HG03045 (cell line): ENCODE measurements around the gene ORAI2.
"Not testable (repeated sequence)": the region's sequence is repeated elsewhere in the genome, so short reads cannot be mapped to it uniquely, and the experiment has no call there.

Experiments
- ATAC-seq: cut with Tn5 transposase; IDR thresholded peaks from one replicate; pipeline ENCODE4 v1.9.1; 2021; ENCODE audit warnings: mild to moderate bottlenecking, moderate library complexity; ENCODE audit not compliant: unreplicated experiment

ORAI2 gene

DNA sequence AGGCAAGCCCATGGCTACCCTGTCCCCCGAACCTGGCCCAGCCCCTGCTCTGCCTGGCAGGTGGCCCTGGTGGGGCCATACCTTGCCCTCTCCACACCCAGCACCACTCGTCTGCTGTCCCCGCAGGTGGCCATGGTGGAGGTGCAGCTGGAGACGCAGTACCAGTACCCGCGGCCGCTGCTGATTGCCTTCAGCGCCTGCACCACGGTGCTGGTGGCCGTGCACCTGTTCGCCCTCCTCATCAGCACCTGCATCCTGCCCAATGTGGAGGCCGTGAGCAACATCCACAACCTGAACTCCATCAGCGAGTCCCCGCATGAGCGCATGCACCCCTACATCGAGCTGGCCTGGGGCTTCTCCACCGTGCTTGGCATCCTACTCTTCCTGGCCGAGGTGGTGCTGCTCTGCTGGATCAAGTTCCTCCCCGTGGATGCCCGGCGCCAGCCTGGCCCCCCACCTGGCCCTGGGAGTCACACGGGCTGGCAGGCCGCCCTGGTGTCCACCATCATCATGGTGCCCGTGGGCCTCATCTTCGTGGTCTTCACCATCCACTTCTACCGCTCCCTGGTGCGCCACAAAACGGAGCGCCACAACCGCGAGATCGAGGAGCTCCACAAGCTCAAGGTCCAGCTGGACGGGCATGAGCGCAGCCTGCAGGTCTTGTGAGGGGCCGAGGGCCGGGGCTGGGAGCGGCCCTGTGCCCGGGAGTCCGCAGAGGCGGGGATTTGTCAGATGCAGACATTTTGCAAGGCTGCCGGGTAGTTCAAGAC is 13.2 kb downstream of the ORAI2 start:
- no peak for ATAC-seq

DNA sequence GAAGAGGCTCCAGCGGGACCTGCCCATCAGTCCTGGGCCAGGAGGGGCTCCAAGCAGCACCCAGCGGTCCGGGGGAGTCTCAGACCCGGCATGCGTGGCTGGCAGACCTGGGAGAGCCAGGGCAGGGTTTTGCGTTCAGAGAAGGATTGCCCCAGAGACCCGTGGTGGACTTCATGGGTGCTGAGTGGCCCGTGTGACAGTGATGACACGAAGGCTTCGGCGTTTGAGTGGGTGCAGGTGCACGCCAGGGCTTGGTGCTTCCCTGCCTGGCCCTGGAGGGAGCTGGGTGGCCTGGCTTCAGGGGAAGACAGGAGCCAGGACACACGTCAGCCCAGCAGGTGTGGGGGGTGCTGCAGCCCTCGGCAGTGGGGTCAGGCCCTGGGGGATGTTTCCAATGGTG is 13.9 kb downstream of the ORAI2 start:
- ATAC-seq, result no peak

DNA sequence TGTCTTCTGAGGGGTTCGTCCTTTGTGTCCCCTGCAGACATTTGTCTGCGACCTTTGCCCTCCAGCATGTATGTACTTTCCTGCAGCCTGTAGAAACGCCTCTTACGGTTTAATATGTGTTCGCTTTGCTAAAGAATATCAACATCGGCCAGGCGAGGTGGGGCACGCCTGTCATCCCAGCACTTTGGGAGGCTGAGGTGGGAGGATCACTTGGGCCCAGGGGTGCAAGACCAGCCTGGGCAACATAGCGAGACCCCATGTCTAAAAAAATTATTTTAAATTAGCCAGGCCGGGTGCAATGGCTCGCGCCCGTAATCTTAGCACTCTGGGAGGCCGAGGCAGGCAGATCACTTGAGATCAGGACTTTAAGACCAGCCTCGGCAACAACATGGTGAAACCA is 15.8 kb downstream of the ORAI2 start:
- ATAC-seq, result no peak

DNA sequence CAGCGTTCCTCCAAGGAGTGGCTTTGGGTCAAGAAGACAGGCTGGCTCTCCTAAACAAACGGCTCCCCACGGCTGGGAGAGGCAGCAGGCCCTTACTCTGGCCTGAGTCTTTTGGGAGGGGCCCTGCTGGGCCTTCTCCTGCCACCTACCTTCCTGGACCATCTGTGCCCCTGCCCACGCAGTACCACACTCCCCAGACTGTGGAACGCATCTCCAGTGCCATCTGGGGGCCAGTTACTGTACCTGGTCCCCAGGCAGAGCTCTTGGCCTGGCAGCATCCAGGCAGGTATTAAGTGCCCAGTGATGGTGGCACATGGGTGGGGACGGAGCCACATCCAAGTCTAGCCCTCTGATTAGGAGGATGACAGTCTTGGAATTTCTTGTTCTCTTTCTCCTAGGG is 16.9 kb downstream of the ORAI2 start:
- ATAC-seq, result no peak

DNA sequence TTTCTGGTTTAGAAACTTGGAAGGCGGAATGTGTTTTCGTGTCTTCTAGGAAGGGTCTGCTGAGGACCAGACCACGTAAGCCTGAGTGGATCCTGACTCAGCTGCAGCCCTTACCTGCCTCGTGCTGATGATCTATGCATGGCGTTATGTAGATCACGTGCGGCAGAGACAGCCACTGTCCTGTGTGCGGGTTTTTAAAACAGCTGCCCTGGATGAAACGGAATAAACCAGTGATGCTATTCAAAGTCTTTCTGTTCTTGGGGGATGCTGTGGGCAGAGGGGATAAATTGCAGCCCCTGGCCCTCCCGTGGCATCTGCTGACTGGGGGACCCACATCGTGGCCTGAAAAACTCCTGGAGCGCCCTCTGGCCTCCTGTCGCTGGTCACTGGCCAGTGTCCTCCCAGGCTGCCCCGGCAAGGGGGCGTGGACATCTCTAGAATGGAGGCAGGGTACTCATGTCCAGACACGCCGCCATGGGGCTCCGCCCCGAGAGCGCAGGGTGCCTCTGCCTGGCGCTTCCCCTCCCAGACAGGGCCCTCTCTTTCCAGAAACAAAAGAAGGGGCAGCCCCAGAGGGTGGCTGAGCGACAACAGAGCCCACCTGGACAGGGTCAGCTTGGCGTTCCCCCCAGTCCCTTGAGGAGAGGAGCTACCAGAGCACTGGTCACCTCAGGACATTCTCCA is 18.1 kb downstream of the ORAI2 start:
- ATAC-seq, result no peak

DNA sequence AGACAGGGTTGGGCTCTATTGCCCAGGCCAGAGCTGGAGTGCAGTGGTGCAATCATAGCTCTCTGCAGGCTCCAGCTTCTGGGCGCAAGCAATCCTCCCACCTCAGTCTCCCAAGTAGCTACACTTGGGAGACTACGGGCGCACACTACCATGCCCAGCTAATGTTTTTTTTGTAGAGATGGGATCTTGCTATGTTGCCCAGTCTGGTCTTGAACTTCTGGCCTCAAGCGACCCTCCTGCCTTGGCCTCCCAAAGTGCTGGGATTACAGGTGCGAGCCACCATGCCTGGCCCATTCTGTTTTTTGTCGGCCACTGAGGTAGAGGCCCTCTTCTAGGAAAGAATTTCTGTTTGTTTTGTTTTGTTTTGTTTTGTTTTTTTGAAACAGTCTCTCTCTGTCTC is 19.1 kb downstream of the ORAI2 start:
- no peak for ATAC-seq

DNA sequence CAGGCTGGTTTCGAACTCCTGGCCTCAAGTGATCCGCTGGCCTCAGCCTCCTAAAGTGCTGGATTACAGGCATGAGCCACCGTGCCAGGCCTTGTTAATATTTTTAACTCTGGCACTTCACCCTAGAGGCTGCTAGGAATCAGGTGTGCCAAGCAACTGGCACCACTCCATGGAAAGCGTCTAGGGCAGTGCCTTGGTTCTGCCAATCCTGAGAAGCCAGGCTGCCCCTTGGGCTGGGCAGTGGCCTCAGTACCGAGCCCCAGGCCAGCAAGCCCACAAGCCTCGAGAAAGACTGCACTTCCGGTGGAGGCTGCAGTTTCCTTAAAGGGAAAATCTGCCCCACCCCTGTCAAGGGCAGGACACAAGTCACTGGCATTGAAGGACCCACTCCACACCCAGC is 19.9 kb downstream of the ORAI2 start:
- ATAC-seq, result no peak

DNA sequence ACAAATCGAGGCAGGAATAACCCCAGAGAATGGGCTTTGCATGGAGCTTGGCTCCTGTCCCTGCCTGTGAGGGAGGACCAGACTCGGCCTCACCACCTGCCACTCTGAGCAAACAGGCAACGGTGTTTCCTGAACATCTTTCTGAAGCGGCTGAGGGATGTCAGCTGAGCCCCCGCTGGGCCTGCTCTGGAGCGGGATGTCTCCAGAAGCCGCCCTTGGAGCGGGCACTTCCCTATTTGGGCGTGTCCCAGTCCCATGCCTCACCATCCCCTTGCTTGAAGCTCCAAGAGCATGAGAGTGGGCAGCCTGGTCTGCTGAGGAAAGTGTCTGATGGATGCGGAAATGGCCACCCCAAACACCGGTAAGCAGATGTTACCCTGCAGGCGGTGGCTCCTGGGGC is 21.1 kb downstream of the ORAI2 start:
- ATAC-seq, result no peak

DNA sequence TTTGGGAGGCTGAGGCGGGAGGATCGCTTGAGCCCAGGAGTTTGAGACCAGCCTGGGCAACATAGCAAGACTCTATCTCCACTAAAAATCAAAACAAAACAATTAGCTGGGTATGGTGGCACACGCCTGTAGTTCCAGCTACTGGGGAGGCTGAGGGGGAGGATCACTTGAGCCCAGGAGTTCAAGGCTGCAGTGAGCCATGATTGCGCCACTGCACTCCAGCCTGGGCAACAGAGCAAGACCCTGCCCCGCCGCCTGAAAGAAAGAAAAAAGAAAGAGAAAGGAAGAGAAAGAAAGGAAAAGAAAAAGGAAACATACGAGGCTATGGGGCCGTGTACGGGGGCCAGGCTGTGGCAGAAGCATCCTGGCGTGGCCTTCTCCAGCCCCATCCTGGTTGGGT is 21.6 kb downstream of the ORAI2 start:
- not testable (repeated sequence) for ATAC-seq

DNA sequence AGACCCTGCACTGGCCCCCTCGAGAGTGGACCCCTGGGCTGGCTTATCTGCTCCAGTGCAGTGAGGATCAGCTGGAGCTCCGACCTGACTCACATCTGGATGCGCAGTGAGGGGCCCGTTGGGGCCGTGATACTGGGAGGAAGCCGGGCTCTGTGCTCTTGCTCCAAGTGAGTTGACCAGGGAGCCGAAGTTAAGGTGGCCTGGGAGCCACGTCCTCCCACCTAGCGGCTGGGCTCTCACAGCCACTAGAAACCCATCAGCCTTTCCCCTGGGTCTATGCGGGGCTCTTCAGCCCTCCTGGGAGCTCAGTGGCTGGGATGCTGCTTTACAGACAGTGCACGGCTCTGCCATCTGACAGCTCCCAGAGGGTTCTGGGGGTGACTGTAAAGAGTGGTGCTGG is 22.2 kb downstream of the ORAI2 start:
- ATAC-seq, result no peak

DNA sequence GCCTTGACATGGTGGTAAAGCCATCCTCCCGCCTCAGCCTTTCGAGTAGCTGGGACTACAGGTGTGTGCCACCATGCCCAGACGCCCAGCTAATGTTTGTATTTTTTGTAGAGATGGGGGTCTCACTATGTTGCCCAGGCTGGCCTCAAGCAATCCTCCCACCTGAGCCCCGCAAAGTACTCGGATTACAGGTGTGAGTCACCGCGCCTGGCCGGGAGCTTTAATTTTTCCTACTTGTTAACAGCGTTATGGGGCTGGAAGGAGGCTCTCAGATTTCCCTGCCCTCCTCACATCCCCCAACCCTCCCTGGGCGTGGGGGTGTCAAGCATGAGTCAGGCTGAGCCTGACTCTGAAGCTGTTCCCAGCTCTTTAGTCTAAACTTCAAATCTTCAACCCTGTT is 23.0 kb downstream of the ORAI2 start:
- no peak for ATAC-seq

DNA sequence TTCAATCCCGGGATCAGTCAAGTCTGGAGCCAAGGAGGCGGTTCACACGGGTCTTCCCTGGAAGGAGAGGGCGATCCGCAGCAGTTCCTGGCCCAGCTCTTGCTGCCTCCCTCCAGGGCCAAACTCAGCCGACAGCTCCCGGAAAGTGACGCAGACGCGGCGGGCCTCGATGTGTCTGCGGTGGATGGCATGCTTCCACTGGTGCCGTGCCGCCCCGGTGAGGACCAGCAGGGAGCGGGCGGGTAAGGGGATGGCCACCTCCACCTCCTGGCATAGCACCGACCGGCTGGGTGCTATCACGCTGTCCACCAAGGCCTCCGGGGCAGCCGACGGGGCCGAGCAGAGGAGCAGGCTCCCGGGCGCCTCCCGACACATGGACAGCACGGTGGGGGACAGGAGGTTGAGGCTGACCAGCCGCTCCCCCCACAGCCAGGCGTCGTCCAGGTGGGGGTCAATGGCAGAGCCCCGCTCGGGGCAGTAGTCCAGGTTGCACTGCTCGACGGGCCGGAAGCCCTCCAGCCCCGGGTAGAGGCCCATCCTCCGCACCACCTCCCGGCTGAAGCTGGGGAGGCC is 24.1 kb downstream of the ORAI2 start:
- no peak for ATAC-seq

DNA sequence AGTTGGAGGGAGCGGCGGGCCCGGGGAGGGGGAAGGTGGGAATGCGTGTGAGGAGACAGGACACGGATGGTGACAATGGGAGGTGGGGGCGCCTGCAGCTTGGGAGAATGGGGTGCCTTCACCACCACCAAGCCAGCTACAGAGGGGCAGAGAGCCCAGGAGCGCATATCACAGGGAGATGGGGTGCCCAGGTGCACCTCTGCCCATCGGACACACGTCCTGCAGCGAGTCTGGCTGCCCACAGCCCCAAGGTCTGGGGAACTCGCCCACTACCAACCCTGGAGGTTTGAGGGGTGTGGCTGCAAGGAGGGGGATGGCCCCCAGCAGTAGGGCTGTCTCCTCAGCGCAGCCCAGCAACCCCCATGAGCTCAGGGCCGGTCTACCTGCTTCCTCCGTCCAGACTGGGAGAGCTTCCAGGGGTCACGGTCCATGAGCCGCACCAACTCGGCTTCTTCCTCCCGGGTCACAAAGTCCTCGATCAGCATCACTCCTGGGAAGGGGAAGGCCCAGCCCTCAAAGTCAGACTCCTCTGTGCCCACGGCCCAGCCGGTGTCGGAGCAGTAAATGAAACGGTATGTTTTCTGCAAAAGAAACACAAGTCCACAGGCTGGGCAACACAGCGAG is 26.0 kb downstream of the ORAI2 start:
- no peak for ATAC-seq

DNA sequence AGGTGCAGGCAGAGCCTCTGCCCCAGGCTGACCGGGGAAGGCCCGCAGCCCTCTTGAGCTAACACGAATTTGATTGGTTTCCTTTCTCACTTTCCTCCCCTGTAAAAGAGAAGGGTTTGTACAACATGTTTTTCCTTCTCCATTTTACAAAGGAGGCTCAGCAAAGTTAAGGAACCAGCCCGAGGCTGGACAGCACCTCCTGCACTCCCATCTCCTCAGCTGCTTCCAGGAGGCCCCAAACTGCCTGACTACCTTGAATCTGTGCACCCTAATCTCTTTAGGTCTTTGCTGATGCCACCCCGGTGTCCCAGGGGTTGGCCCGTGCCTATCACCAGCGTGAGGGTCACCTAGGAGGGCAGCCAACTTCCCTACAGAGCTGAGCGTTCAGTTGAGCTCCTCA is 27.1 kb downstream of the ORAI2 start:
- no peak for ATAC-seq

DNA sequence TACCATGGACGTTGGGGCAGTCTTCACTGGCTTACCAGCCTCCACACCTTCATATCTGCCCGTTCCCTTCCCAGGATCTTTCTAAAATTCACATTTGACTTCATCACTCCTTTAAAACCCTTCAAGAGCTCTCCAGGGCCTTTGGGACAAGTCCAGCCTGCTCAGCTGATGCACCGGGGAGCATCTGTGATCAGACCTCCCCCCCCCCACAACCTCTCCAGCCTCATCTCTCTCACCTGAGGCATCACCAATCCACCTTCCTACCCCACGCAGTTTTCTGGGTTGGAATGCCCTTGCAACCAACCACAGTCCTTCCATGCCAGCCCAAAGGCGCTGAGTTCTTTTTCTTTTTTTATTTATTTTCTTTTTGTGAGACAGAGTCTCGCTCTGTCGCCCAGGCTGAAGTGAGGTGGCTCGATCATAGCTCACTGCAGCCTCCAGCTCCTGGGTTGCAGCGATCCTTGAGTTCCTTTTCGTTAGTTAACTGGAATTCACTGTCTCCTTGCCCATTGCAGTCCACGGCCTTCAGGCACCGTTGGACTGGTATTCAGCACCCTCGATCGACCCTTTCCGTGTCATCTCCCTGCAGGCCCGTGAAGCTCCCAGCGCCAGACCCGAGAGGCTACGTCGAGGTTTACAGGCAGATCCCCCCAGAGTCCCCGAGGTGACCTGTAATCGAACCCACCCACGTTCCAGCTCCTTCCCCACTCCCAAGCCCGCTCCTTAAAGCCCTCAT is 30.6 kb downstream of the ORAI2 start:
- no peak for ATAC-seq

DNA sequence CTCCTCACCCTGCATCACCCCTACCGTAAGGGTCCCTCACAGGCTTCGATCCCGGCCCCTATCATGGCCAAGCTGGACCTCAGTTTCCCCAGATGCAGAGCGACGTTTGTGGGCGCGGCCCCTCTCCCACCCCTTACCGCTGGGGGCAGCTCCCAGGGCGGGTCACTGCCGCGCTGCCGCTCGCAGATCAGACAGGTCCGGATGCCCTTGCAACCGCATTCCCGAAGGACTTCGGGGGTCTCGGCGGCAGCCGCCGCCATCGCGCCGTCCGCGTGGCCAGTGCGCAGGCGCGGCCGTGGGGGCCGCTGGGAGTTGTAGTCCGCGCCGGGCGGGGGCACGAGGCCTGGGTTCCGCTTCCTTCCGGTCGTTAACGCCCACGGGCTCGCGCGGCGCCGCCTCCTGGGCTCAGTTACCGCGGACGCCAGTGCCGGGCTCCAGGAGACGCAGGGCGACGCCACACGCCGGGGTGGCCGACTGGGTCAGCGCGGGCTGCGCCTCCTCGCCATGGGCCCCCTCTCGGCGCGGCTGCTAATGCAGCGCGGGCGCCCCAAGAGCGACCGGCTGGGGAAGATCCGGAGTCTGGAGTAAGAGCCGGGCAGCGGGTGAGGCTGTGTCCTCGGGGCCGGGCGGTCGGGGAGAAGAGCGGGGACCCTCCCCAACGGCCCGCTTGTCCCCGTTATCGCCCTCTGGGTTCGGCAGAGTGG is 31.4 kb downstream of the ORAI2 start, which contains the start of the genes ALKBH4 and LRWD1:
TSS of gene ALKBH4 (minus strand) at position 287 of the 704 bp plus-strand sequence. CDS start at position 260, 27 bp downstream.
TSS of gene LRWD1 (plus strand) at position 408 of the 704 bp plus-strand sequence. CDS start at position 505, 97 bp downstream.
- ATAC-seq, result peak; percentile 88

DNA sequence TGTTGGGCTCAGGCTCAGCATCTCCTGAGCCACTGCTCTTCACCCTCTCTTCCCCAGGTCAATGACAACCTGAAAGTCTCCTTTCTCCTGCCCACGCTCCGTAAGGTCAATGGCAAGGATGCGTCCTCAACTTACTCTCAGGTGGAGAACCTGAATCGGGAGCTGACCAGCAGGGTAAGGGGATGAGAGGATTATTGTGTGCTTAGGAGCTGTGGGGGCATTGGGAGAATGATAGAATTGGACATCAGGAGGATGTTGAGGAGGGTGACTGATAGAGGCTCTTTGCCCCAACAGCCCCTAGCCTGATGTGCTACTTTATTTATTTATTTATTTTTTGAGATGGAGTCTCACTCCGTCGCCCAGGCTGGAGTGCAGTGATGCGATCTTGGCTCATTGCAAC is 32.7 kb downstream of the ORAI2 start:
- ATAC-seq, result no peak

DNA sequence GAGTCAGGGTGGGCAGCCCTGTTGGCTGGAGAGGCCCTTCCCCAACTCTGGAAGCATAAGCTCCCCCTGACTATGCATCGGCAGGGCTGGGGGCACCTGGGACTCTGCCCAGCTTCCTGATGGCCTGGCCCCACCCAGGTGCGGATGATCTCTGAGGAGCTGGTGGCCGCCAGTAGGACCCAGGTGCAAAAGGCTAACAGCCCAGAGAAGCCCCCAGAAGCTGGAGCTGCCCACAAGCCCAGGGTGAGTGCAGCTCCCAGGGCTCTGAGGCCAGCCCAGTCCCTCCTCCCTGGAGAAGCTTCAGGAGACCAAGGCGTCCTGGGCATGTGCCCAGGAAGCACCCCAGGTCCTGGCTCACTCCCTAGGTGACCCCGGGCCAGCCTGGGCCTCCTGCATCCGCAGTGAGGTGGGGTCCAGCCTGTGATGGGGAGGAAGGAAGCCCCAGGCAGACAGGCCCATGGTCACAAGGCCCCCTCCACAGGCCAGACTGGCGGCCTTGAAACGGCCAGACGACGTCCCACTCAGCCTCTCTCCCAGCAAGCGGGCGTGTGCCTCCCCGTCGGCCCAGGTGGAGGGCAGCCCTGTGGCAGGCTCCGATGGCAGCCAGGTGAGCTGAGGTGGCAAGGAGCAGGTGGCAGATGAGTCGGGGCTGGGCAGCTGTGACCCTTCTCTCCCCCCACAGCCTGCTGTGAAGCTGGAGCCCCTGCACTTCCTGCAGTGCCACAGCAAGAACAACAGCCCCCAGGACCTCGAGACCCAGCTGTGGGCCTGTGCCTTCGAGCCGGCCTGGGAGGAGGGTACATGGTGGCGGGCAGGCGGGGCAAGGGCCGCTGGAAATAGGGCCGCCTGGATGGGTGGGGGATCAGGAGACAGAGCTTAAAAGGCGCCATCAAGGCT is 34.5 kb downstream of the ORAI2 start:
- no peak for ATAC-seq
